Measurements from ENCODE around the gene CACFD1. TPM values are rescaled to one million over a fixed set of nuclear protein-coding genes. Genes with fewer than 3 reads are reported as not detected.

The CACFD1 gene
- total RNA-seq, 1 donor from 2014 or later = 39.8 TPM

GRCh38 chr9:133470988-133471387, 11.2 kb downstream of the CACFD1 start:
- Histone ChIP-seq H3K4me1 (no peaks in the 10 kb centered on the region), H3K27ac (no peak overlapping the region), H3K4me3 (no peak overlapping the region), H3K9me3 (no peaks in the 10 kb centered on the region), H3K36me3 (no peaks in the 10 kb centered on the region), H3K27me3 (no peaks in the 10 kb centered on the region)
- intact Hi-C loops (cut with DNase I) = no loop called here
- ATAC-seq (peak; percentile 1), DNase-seq (no peak)
- no peak for TF ChIP-seq CTCF (IDR thresholded peaks at IDR 0.05)

- Histone ChIP-seq H3K36me3 (no peaks in the 10 kb centered on the region), H3K4me1 (peaks cover under 1% of the 10 kb centered on the region), H3K9me3 (no peaks in the 10 kb centered on the region), H3K27ac (no peak overlapping the region), H3K27me3 (no peaks in the 10 kb centered on the region), H3K4me3 (no peak overlapping the region)
- no peak for DNase-seq
- no peak for TF ChIP-seq CTCF (IDR thresholded peaks at IDR 0.05)
- intact Hi-C loops (cut with DNase I) = no loop called here
- no peak for ATAC-seq
Measured at GRCh38 chr9:133471551-133472276, 11.9 kb downstream of the CACFD1 start.

- no peaks in the 10 kb centered on the region for H3K27me3 ChIP-seq
- H3K4me1 ChIP-seq = peaks cover 4% of the 10 kb centered on the region
- no peaks in the 10 kb centered on the region for H3K9me3 ChIP-seq
- no peak for TF ChIP-seq CTCF (IDR thresholded peaks at IDR 0.05)
- no peaks in the 10 kb centered on the region for H3K36me3 ChIP-seq
- H3K27ac ChIP-seq = no peak overlapping the region
- DNase-seq (no peak), ATAC-seq (no peak)
- H3K4me3 ChIP-seq = no peak overlapping the region
- intact Hi-C loops (cut with DNase I) = no loop called here
Measured at GRCh38 chr9:133472277-133472645, 12.5 kb downstream of the CACFD1 start.

- no peak overlapping the region for H3K27ac ChIP-seq
- no peak for ATAC-seq
- no peak for DNase-seq
- no peak for TF ChIP-seq CTCF (IDR thresholded peaks at IDR 0.05)
- no peaks in the 10 kb centered on the region for H3K36me3 ChIP-seq
- H3K9me3 ChIP-seq = no peaks in the 10 kb centered on the region
- intact Hi-C loops (cut with DNase I) = no loop called here
- peaks cover 4% of the 10 kb centered on the region for H3K4me1 ChIP-seq
- no peaks in the 10 kb centered on the region for H3K27me3 ChIP-seq
- no peak overlapping the region for H3K4me3 ChIP-seq
Measured at GRCh38 chr9:133472753-133473378, 13.1 kb downstream of the CACFD1 start.

- intact Hi-C loops (cut with DNase I) = no loop called here
- ATAC-seq (no peak), DNase-seq (no peak)
- Histone ChIP-seq H3K9me3 (no peaks in the 10 kb centered on the region), H3K36me3 (no peaks in the 10 kb centered on the region), H3K27me3 (no peaks in the 10 kb centered on the region), H3K27ac (no peak overlapping the region), H3K4me3 (no peak overlapping the region), H3K4me1 (peaks cover 12% of the 10 kb centered on the region)
- no peak for TF ChIP-seq CTCF (IDR thresholded peaks at IDR 0.05)
Measured at GRCh38 chr9:133473743-133474142, 14.0 kb downstream of the CACFD1 start.
